A673 (cell line): ENCODE data around the gene RPL19. TPM values are rescaled to one million over a fixed set of nuclear protein-coding genes. Genes with fewer than 3 reads are reported as not detected.
"Not testable (repeated sequence)": the region's sequence is repeated elsewhere in the genome, so short reads cannot be mapped to it uniquely, and the experiment has no call there.

Experiments
- BruUV-seq: library from RNA; stranded (reverse); fragments of 400-500 nt; replicated peaks from 2 replicates; lab custom pipeline; 2021; lab: Mats Ljungman, UMichigan
- CTCF ChIA-PET: fragments of 300-600 bp; sonication (Branson Sonifier 250); formaldehyde crosslinking; loops from one replicate; lab custom pipeline; 2022; ENCODE audit warnings: antibody characterized with exemption; lab: Charles Lee
- POLR2A ChIA-PET: fragments of 300-600 bp; sonication (Branson Sonifier 250); formaldehyde crosslinking; loops from one replicate; lab custom pipeline; 2022; ENCODE audit warnings: antibody characterized with exemption; ENCODE audit not compliant: low non-redundant PET; lab: Charles Lee
- DNase-seq: peaks from one replicate; pipeline ENCODE4 v3.0.0-alpha.2; 2015; ENCODE audit warnings: low spot score
- H3K27ac ChIP-seq: fragments of 200-600 bp; sonication (generic); 2 replicates; pipeline ENCODE4 v1.5.1; 2016; ENCODE audit warnings: mixed run types, low read depth, mild to moderate bottlenecking, mixed read lengths, antibody characterized with exemption, low read length; ENCODE audit not compliant: poor library complexity, severe bottlenecking
- H3K27me3 ChIP-seq: fragments of 200-600 bp; sonication (generic); replicated peaks from 2 replicates; pipeline ENCODE4 v1.6.1; 2017; ENCODE audit warnings: mixed run types, low read depth, mild to moderate bottlenecking, mixed read lengths, antibody characterized with exemption, low read length; ENCODE audit not compliant: insufficient read depth, poor library complexity
- H3K36me3 ChIP-seq: fragments of 200-600 bp; sonication (generic); 2 replicates; pipeline ENCODE4 v1.6.1; 2016; ENCODE audit warnings: mixed run types, mild to moderate bottlenecking, mixed read lengths, antibody characterized with exemption, low read length; ENCODE audit not compliant: insufficient read depth, poor library complexity, severe bottlenecking
- H3K4me1 ChIP-seq: fragments of 200-600 bp; sonication (generic); 2 replicates; pipeline ENCODE4 v1.6.1; 2017; ENCODE audit warnings: mixed run types, mild to moderate bottlenecking, mixed read lengths, antibody characterized with exemption, low read length; ENCODE audit not compliant: insufficient read depth, poor library complexity, severe bottlenecking
- H3K4me3 ChIP-seq: fragments of 200-600 bp; sonication (generic); 2 replicates; pipeline ENCODE4 v1.5.1; 2016; ENCODE audit warnings: low read depth, mixed run types, mild to moderate bottlenecking, mixed read lengths, low read length; ENCODE audit not compliant: poor library complexity, severe bottlenecking
- H3K9me3 ChIP-seq: fragments of 200-600 bp; sonication (generic); 2 replicates; pipeline ENCODE4 v1.6.1; 2016; ENCODE audit warnings: mixed run types, low read depth, mild to moderate bottlenecking, mixed read lengths, antibody characterized with exemption, low read length; ENCODE audit not compliant: poor library complexity, severe bottlenecking
- EZH2 ChIP-seq: fragments of 200-600 bp; sonication (generic); IDR thresholded peaks from 2 replicates; pipeline ENCODE4 v1.6.1; 2017; ENCODE audit warnings: borderline replicate concordance, low read depth, mild to moderate bottlenecking, mixed read lengths, antibody characterized with exemption, low read length; ENCODE audit not compliant: poor library complexity, severe bottlenecking
- intact Hi-C: fragments of 100-400 bp; cut with micrococcal nuclease; formaldehyde crosslinking; loops from one replicate; pipeline ENCODE4 v1.10.0; 2022; ENCODE audit not compliant: unreplicated experiment
- total RNA-seq: library from RNA; stranded (reverse); gene quantifications from 2 replicates; pipeline ENCODE4 v1.2.3, GENCODE V29; 2021
- TF ChIP-seq, protein P1 (sequence below): fragments of 300-800, 200-600 bp; sonication (generic); conservative IDR thresholded peaks from 2 replicates; pipeline ENCODE4 v1.5.1; 2017; ENCODE audit warnings: low read depth, mild to moderate bottlenecking, antibody characterized with exemption, low read length, moderate library complexity, mixed read lengths

The RPL19 gene
- total RNA-seq, 1 experiment from 2014 or later = 950 TPM

DNA sequence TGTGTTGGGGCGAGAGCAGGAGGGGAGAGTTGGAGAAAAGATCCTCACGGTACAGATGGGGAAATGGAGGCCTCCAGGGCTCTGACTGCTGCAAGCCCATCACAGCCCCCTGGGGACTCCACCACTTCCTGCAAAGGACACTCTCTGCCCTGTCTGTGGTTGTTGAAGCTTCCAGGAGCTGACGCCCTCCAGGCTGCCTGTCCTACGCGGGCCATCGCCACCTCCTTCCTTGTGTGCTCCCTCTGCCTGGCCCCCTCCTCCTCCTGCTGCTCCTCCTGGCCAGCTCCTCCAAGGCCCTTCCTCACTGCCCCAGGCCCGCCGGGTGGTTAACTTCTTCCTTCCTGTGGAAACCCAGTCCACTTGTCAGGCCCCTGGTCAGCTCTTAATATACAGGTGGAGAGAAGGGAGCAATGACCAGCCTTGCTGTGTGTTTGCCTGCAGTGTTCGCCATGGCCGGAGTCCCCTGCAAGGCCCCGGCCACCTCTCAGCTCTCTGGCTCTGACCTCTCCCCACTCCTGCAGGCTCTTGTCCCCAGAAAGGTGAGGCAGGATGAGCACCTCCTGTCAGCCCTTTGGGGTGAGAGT is 44.0 kb downstream of the RPL19 start:
- POLR2A ChIA-PET = no interaction called here
- Histone ChIP-seq H3K4me1 (peaks cover 10% of the 10 kb centered on the region), H3K27me3 (no peaks in the 10 kb centered on the region), H3K4me3 (no peak overlapping the region), H3K27ac (no peak overlapping the region), H3K36me3 (no peaks in the 10 kb centered on the region), H3K9me3 (no peaks in the 10 kb centered on the region)
- no TSS peak for BruUV-seq
- DNase-seq = peak; percentile 37
- intact Hi-C loops = loop anchor here (1.0 to 5.0 kb wide), 3 partner anchors 37 to 262 kb away; partner anchors contain the start of gene PLXDC1
- TF ChIP-seq EZH2 = no peak
- TF ChIP-seq, protein P1, sequence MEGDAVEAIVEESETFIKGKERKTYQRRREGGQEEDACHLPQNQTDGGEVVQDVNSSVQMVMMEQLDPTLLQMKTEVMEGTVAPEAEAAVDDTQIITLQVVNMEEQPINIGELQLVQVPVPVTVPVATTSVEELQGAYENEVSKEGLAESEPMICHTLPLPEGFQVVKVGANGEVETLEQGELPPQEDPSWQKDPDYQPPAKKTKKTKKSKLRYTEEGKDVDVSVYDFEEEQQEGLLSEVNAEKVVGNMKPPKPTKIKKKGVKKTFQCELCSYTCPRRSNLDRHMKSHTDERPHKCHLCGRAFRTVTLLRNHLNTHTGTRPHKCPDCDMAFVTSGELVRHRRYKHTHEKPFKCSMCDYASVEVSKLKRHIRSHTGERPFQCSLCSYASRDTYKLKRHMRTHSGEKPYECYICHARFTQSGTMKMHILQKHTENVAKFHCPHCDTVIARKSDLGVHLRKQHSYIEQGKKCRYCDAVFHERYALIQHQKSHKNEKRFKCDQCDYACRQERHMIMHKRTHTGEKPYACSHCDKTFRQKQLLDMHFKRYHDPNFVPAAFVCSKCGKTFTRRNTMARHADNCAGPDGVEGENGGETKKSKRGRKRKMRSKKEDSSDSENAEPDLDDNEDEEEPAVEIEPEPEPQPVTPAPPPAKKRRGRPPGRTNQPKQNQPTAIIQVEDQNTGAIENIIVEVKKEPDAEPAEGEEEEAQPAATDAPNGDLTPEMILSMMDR = no peak
- CTCF ChIA-PET = interaction anchor here (0.5 to 3.2 kb wide), 10 partner anchors 8 to 378 kb away, joined by 3 to 40 read pairs (median 6); no protein-coding TSS in a partner anchor

DNA sequence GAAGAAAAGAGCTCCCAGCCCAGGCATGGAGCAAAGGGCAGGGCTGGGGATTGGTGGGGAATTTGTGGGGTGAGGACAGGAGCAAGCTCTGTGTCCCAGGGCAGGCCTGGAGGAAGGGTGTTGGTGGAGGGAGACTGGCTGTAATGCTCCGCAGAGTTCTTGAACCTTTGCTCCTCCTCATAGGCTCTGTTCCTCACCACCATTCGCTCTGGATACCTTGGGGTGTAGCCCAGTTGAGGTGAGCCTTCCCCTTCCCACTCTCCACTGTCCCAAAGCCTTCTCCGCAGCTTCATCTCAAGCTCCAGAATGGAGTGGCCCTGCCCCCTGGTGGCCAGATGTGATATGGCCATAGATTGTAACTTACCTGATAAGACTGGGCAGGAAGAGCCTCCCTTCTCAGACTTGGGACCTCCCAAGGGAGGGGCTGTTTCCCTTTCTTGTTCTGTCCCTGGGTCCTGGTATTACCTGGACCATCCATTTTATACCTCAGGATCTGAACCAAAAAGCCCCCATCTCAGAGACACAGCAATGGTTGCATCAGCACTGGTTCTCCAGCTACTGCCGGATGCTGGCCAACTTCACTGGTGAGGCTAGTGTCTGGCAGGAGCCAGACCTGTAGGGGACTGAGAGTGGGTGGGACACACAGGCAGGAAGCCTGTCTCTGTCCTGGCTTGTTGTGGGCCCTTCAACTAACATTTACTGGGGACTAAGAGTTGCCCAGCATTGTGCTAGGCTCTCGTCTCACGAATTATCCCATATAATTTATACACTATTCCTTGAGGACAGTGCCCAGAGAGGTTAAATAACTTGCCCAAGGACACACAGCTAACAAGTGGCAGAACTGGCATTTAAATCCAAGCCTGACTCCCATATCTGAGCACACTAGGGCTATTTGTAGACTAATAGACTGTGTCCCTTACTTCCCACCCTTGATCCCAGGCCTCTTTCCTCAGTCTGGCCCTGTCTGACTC is 44.8 kb downstream of the RPL19 start:
- H3K9me3 ChIP-seq = no peaks in the 10 kb centered on the region
- CTCF ChIA-PET = interaction anchor here (0.5 to 3.2 kb wide), 10 partner anchors 9 to 377 kb away, joined by 3 to 40 read pairs (median 6); no protein-coding TSS in a partner anchor
- peaks cover 10% of the 10 kb centered on the region for H3K4me1 ChIP-seq
- POLR2A ChIA-PET = no interaction called here
- TF ChIP-seq, protein P1 = peak; percentile 77
- no peak for TF ChIP-seq EZH2
- BruUV-seq = no TSS peak
- H3K27ac ChIP-seq = no peak overlapping the region
- no peaks in the 10 kb centered on the region for H3K36me3 ChIP-seq
- peak; percentile 80 for DNase-seq
- intact Hi-C loops = loop anchor here (1.0 to 5.0 kb wide), 3 partner anchors 38 to 263 kb away; partner anchors contain the start of gene PLXDC1
- no peaks in the 10 kb centered on the region for H3K27me3 ChIP-seq
- no peak overlapping the region for H3K4me3 ChIP-seq

DNA sequence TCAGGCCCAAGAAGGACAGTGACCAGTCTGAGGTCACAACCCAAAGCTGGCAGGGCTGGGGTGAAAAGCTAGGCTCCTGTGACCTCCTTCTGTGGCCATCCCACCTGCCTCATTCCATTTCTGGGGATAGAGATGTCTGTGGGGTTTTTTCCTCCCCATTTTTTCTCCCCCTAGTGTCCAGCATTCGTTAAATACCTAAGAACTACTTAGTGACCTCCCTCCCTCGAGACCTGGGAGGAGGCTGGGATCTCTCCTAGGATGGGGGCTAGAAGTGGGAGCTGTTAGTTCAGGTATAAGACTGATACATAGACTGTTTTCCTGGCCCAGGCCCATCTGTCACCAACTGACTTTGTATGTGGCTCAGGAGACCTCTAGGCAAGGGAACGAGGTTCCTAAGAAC is 46.2 kb downstream of the RPL19 start:
- Histone ChIP-seq H3K27me3 (no peaks in the 10 kb centered on the region), H3K4me3 (no peak overlapping the region), H3K36me3 (no peaks in the 10 kb centered on the region), H3K4me1 (peaks cover 10% of the 10 kb centered on the region), H3K9me3 (no peaks in the 10 kb centered on the region), H3K27ac (no peak overlapping the region)
- DNase-seq = no peak
- POLR2A ChIA-PET = no interaction called here
- intact Hi-C loops = no loop called here
- BruUV-seq = no TSS peak
- TF ChIP-seq EZH2 = no peak
- TF ChIP-seq, protein P1 = no peak
- CTCF ChIA-PET = interaction anchor here (0.6 to 3.2 kb wide), 2 partner anchors 38 to 427 kb away, joined by 4 to 40 read pairs; no protein-coding TSS in a partner anchor

DNA sequence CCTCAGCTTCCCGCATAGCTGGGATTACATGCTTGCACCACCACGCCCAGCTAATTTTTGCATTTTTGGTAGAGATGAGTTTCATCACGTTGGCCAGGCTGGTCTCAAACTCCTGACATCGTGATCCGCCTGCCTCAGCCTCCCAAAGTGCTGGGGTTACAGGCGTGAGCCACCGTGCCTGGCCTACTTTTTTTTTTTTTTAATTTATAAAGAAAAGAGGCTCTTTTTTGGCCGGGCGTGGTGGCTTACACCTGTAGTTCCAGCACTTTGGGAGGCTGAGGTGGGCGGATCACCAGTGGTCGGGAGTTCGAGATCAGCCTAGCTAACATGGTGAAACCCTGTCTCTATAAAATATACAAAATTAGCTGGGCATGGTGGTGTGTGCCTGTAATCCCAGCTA is 50.0 kb downstream of the RPL19 start:
- BruUV-seq, intact Hi-C loops, H3K27ac ChIP-seq, H3K9me3 ChIP-seq, DNase-seq, H3K36me3 ChIP-seq, POLR2A ChIA-PET, H3K4me1 ChIP-seq, H3K4me3 ChIP-seq, H3K27me3 ChIP-seq, CTCF ChIA-PET: not testable (repeated sequence)
